GM18867 (cell line): ENCODE data around the gene GNAI1.

Experiments used
- ATAC-seq: cut with Tn5 transposase; IDR thresholded peaks from one replicate; pipeline ENCODE4 v1.9.1; 2021; ENCODE audit warnings: mild to moderate bottlenecking, moderate library complexity; ENCODE audit not compliant: unreplicated experiment

The GNAI1 gene

GRCh38 chr7:80244206-80244916 is 109.7 kb downstream of the GNAI1 start:
- ATAC-seq = no peak

DNA sequence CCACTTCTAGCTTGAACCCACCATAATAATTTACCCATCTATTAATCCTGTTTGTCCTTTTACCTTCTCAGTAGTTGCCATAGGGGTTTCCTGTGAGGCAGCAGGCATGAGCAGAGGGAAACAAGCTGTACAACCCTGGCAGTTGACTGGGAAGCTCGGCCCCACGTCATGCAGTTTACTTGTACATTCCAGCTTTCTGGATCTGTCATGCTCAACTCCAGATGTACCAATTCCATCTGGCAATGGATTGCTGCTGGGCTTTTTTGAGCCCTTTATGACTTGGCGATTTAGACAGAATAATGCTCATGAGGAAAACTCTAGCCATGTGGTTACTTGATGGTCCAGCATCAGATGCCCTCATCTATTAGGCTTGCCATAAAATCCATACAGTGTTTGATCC is 112.5 kb downstream of the GNAI1 start:
- ATAC-seq = no peak

- no peak for ATAC-seq
These were observed 113.3 kb downstream of the GNAI1 start for GRCh38 chr7:80247891-80248290.

GRCh38 chr7:80249184-80249583 is 114.6 kb downstream of the GNAI1 start:
- no peak for ATAC-seq

DNA sequence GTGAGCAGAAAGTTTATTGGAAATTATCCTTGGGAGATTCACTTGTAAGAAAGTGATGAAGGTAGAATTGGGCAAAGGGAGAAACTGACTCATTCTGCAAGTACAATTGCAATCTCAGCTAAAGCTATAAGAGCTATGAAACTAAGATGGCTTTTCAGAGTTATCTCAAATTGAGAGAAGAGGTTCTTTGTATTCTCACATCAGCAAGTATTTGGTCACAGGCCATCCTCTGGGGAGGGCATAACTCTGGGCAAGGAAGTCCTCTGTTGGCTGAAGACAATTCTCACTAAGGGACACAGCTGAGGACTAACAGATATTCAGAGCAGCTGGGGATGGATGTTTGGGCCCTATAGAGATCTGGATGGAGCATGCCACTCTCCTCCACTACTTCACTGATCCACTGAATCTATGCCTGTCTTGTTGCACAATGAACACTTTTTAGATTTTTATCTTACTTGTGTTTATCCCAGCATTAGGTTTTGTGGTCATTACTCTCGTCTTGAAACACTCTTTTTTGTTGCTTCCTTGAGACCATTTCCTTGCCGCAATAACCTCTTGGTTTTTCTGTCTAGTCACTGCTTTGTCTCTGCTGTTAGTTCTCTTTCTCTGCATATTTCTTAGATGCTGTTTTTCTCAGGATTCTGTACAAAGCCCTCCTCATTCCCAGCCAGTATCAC is 115.1 kb downstream of the GNAI1 start:
- ATAC-seq = no peak

- no peak for ATAC-seq
These were observed 118.6 kb downstream of the GNAI1 start for GRCh38 chr7:80253237-80253636.

GRCh38 chr7:80253653-80254052 is 119.0 kb downstream of the GNAI1 start:
- ATAC-seq = no peak

GRCh38 chr7:80255656-80256055 is 121.0 kb downstream of the GNAI1 start:
- no peak for ATAC-seq

- ATAC-seq = no peak
These were observed 123.1 kb downstream of the GNAI1 start for GRCh38 chr7:80257756-80258155.

DNA sequence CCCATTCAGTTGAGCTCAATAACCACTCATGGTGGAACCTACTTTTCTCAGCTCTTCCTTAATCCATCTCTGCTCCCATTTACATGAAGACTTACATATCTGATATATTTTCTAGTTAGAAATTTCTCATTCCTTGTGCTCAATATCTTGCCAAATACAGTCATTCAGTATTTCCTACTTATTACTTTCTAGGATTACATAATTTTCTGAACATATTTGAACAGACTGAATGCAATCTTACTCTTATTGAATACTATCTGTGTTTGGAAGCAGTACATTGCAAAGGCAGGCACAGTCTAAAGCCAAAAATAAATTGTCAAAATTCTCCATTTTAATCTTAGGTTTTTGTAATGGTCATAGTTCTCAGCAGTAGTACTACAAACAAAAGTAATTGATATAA is 126.0 kb downstream of the GNAI1 start:
- no peak for ATAC-seq

DNA sequence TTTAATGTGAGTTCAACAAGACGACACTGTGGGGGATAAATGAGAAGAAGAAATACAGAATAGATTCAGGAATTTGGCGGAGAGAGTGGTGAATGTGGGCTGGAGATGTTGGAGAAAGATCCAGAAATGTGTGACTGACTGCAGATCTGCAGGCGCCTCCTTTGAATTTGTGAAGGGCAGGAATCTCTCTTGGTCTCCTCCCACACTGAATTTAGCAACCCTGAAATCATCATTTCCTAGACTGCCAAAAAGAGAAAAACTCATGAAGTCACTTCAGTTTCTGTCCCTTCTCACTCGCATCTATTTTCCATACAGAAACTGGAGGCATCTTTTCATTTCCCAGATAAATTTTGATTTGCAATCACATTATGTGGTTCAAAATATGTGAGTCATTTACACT is 128.7 kb downstream of the GNAI1 start:
- ATAC-seq = no peak

- no peak for ATAC-seq
These were observed 129.2 kb downstream of the GNAI1 start for GRCh38 chr7:80263821-80264220.

DNA sequence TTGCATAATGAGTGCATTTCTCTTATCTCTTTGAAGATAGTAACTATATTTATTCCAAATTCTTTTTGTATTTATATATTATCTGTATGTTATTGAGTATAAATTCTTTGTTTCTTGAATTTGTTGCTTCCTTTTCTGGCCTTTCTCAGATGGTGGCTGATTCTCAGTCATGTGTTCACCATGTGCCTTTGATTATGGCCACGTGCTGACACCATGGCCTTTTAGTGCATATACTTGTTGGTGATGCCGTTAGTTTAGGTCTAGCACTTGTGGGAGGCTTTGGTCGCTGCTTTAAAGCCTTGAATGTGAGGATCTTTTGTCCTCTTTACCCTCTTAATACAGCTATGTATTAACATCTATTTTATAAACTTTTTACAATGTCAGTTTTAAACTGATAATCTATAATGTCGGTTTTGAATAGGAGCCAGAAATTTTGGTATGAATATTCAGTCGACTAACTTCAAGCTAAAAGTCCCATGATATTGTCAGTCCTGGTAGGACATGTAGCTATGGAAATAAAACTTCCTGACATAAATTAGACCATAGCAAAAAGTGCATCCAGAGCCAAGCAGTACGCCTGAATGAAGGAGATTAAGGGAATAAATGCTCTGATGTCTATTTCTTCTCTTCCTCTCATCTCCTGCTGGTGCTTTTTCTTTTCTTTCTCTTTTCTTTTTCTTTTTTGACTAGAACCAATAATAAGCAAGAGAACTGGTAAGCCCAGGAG is 130.3 kb downstream of the GNAI1 start:
- no peak for ATAC-seq

- ATAC-seq = no peak
These were observed 138.1 kb downstream of the GNAI1 start for GRCh38 chr7:80272560-80273239.

- no peak for ATAC-seq
These were observed 138.7 kb downstream of the GNAI1 start for GRCh38 chr7:80273327-80273726.

DNA sequence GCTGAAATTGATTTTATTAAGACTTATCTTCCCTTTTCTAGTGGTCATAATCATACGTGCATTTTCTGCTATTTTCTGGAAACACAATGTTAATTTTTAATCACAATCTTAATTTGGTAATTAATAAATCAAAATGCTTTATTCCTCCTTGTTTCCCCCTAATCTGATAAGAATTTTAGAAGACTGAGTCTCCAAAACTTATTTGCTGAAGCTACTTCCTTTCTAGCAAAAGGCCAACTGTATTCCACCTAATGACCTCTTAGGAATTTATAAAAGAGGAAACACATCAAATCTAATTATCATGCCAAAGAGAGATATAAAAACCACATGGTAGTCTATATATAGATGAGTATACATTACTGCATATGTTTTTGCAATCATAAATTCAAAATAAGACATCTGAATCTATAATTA is 140.6 kb downstream of the GNAI1 start:
- no peak for ATAC-seq
